Kidney (tissue), 14 donors: ENCODE measurements around the gene GTF2IRD1. TPM values are rescaled to one million over a fixed set of nuclear protein-coding genes. Genes with fewer than 3 reads are reported as not detected.
"Not testable (repeated sequence)": the region's sequence is repeated elsewhere in the genome, so short reads cannot be mapped to it uniquely, and the experiment has no call there.

Experiments used
- DNase-seq, 5 donors: peaks; one replicate each; pipeline ENCODE4 v3.0.0-alpha.2; 2013 to 2020
- FAIRE-seq: peaks from 2 replicates; lab custom pipeline; 2012; peaks lifted over from hg19 to GRCh38; lab: Jason Lieb, UNC
- H3K27ac ChIP-seq, 2 donors: one replicate each; pipeline ENCODE4 v1.7.0; 2013; ENCODE audit warnings: low read depth in 2 of 2, low read length in 2 of 2, inconsistent platforms in 1 of 2
- H3K27me3 ChIP-seq: one replicate; pipeline ENCODE4 v1.7.1; 2013; ENCODE audit warnings: low read length, inconsistent platforms; ENCODE audit not compliant: control insufficient read depth, insufficient read depth
- H3K36me3 ChIP-seq, 3 donors: one replicate each; pipeline versions ENCODE4 v1.7.0 to v1.7.1; 2013; ENCODE audit warnings: low read length in 3 of 3, control low read depth in 1 of 3, inconsistent platforms in 1 of 3; ENCODE audit not compliant: insufficient read depth in 3 of 3, control insufficient read depth in 2 of 3
- H3K4me1 ChIP-seq, 3 donors: one replicate each; pipeline versions ENCODE4 v1.7.0 to v1.7.1; 2013; ENCODE audit warnings: low read length in 3 of 3, inconsistent platforms in 1 of 3, low read depth in 1 of 3; ENCODE audit not compliant: control insufficient read depth in 2 of 3, insufficient read depth in 2 of 3
- H3K4me3 ChIP-seq, 3 donors: one replicate each; pipeline versions ENCODE4 v1.7.0 to v1.8.1; 2013; ENCODE audit warnings: low read length in 3 of 3, control low read depth in 1 of 3, inconsistent platforms in 1 of 3
- H3K9ac ChIP-seq, 3 donors: one replicate each; pipeline versions ENCODE4 v1.7.0 to v1.7.1; 2013; ENCODE audit warnings: low read length in 3 of 3, control low read depth in 1 of 3, inconsistent platforms in 1 of 3
- H3K9me3 ChIP-seq, 3 donors: one replicate each; pipeline versions ENCODE4 v1.7.0 to v1.7.1; 2013; ENCODE audit warnings: low read length in 3 of 3, control low read depth in 1 of 3, inconsistent platforms in 1 of 3; ENCODE audit not compliant: control insufficient read depth in 2 of 3, insufficient read depth in 1 of 3
- intact Hi-C: fragments of 100-400 bp; cut with DNase I; formaldehyde crosslinking; loops from one replicate; pipeline ENCODE4 v1.11.1; 2022
- polyA plus RNA-seq: library from polyadenylated mRNA; stranded (reverse); fragments of 350-450 nt; fragmentation: Illumina TruSeq; extraction: RNeasy Lipid Tissue Mini Kit (QIAGEN cat#74804); gene quantifications from one replicate; pipeline ENCODE4 v1.2.3, GENCODE V29; 2014; ENCODE audit warnings: low read depth, low replicate concordance; ENCODE audit not compliant: insufficient read depth
- total RNA-seq: library from RNA; stranded (reverse); fragmentation: NEBNext Ultra II Directional; extraction: Animal tissue kit (Norgen Biotek cat#: 25700); gene quantifications from one replicate; pipeline ENCODE4 v1.2.1, GENCODE V29; 2021
- TF ChIP-seq, protein P1 (sequence below): IDR thresholded peaks from 3 replicates; pipeline ENCODE4 v1.5.1; 2012; ENCODE audit warnings: mild to moderate bottlenecking, moderate library complexity, borderline replicate concordance; ENCODE audit not compliant: insufficient read depth; ENCODE audit errors: extremely low read depth
- donor health status: control.
- donor health status: control.
- donor health status: control.
- donor health status: control.
- donor health status: control.
- donor health status: DM: yes; HTN: yes; CAD: no.
- donor health status: Normal renal cell carcinoma (clear cell type).

The GTF2IRD1 gene
- total and polyA plus RNA-seq, 2 donors from 2014 or later = 28.2 to 35.8 TPM

DNA sequence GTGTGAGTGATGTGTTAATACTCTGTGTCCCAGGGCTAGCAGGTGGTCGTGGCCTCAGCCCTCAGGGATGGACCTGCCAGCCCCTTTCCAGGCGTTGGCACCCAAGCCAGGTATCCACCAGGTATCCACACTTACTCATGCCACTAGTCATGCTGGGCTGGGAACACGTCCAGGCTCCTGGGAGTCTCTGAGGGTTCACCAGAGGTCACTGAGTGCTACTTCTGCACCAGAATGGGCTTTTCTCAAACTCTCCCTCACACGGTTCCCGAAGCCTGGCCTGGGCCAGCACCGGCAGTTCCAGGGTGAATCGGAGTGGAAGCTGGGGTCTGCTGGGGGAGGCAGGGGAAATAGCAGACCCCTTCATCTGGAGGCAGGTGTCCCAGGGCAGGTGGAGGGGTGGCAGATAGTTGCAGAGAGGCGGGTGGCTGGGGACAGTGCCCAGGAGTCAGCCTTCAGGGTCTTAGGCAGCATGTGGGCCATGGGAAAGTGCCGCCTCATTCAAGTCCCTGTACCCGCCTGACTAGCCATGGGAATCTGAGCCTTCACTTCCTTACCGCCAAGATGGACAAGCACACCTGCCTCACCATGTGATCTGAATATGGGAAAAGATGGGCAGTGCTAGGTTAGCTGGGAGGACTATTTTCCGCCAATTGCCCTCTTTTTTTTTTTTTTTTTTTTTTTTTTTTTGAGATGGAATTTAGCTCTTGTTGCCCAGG is 108.3 kb downstream of the GTF2IRD1 start:
- TF ChIP-seq, protein P1, sequence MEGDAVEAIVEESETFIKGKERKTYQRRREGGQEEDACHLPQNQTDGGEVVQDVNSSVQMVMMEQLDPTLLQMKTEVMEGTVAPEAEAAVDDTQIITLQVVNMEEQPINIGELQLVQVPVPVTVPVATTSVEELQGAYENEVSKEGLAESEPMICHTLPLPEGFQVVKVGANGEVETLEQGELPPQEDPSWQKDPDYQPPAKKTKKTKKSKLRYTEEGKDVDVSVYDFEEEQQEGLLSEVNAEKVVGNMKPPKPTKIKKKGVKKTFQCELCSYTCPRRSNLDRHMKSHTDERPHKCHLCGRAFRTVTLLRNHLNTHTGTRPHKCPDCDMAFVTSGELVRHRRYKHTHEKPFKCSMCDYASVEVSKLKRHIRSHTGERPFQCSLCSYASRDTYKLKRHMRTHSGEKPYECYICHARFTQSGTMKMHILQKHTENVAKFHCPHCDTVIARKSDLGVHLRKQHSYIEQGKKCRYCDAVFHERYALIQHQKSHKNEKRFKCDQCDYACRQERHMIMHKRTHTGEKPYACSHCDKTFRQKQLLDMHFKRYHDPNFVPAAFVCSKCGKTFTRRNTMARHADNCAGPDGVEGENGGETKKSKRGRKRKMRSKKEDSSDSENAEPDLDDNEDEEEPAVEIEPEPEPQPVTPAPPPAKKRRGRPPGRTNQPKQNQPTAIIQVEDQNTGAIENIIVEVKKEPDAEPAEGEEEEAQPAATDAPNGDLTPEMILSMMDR = no peak
- H3K27me3 ChIP-seq = no peaks in the 10 kb centered on the region
- H3K4me3 ChIP-seq = no peak overlapping the region
- no peaks in the 10 kb centered on the region for H3K9me3 ChIP-seq
- H3K4me1 ChIP-seq = no peaks in the 10 kb centered on the region
- peaks cover 0 to 7% (median 0%) of the 10 kb centered on the region in 3 donors for H3K36me3 ChIP-seq
- no peak overlapping the region for H3K9ac ChIP-seq
- DNase-seq (peak in 2 of 5 donors; percentile 44 to 62), FAIRE-seq (no peak)
- H3K27ac ChIP-seq = no peak overlapping the region
- intact Hi-C loops = loop anchor here (10.0 kb wide), 1 partner anchor 117 kb away; no protein-coding TSS in a partner anchor

GRCh38 chr7:74563639-74564038 is 109.9 kb downstream of the GTF2IRD1 start:
- not testable (repeated sequence) for FAIRE-seq, H3K36me3 ChIP-seq, H3K27ac ChIP-seq, H3K4me1 ChIP-seq, H3K27me3 ChIP-seq, H3K9me3 ChIP-seq, H3K4me3 ChIP-seq, DNase-seq, H3K9ac ChIP-seq
- intact Hi-C loops = loop anchor here (10.0 kb wide), 1 partner anchor 119 kb away; no protein-coding TSS in a partner anchor

DNA sequence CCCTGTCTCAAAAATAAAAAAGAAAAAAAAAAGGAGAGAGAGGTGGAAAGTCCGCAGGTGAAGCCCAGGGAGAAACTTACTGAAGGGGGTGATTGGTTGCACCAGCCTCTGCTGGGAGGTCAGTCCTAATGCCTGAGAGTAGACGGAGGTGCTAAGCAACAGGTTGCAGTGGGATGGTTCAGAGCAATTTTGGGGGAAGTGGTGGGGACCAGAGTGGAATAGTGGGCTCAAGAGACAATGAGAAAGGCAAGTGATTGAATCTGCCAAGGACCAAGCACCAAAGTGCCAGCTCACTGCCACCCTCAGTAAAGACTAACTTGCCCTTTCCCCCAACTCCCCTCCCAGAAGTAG is 113.6 kb downstream of the GTF2IRD1 start:
- Histone ChIP-seq H3K27ac (no peak overlapping the region), H3K9ac (no peak overlapping the region), H3K9me3 (no peaks in the 10 kb centered on the region), H3K27me3 (no peaks in the 10 kb centered on the region), H3K4me1 (no peaks in the 10 kb centered on the region), H3K36me3 (no peaks in the 10 kb centered on the region), H3K4me3 (no peak overlapping the region)
- FAIRE-seq (no peak), DNase-seq (no peak)
- intact Hi-C loops = loop anchor here (10.0 kb wide), 1 partner anchor 122 kb away; no protein-coding TSS in a partner anchor
- TF ChIP-seq, protein P1 = no peak

- TF ChIP-seq, protein P1 = no peak
Observed at GRCh38 chr7:74568658-74569057, 115.0 kb downstream of the GTF2IRD1 start.

More at GRCh38 chr7:74568658-74569057, 115.0 kb downstream of the GTF2IRD1 start:
- Histone ChIP-seq H3K9me3 (no peaks in the 10 kb centered on the region), H3K9ac (no peak overlapping the region), H3K36me3 (no peaks in the 10 kb centered on the region), H3K27ac (no peak overlapping the region), H3K4me1 (no peaks in the 10 kb centered on the region), H3K27me3 (no peaks in the 10 kb centered on the region), H3K4me3 (no peak overlapping the region)
- no peak for FAIRE-seq
- intact Hi-C loops = loop anchor here (10.0 kb wide), 1 partner anchor 124 kb away; no protein-coding TSS in a partner anchor
- peak in 1 of 5 donors; percentile 33 for DNase-seq
